Measurements from ENCODE around the gene PRSS50. TPM values are rescaled to one million over a fixed set of nuclear protein-coding genes. Genes with fewer than 3 reads are reported as not detected.

PRSS50 gene
- total RNA-seq, 1 donor from 2014 or later: not detected

DNA sequence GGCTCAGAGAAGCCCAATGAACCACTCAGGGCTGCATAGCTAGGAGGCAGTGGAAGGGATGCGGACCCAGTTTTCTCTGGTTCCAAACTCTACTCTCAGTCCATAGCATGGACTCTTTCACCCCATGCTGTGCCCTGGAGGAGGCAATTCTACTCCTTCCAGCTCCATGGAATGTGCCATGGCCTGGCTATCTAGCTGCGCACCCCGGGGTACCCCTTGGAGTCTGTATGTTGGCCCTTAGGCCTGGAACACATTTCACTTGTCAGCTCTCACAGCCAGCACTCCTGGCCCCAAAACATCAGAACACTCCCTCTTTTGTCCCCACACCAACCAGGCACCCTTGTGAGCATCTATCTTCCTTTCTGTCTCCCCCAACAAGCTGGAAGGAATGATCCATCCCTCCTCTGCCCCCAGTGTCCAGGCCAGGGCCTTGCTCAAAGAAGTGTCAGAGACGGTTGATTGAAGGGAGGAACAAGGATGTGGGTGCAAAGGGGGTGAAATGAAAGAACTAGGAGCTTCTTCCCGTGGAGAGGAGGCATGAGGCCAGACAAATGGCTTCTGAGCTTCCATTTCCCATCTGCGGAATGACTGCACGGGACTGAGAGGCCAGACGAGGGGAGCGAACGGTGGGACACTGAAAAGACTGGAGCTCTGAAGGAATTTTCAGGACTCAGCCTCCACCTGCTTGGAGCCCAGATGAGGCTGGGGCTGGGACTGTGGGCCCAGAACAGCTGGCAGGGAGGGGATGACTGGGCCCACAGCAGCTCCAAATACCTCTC, 2.8 kb downstream of the PRSS50 start:
- Histone ChIP-seq H3K4me3 (no peak overlapping the region), H3K27me3 (no peaks in the 10 kb centered on the region), H3K4me1 (no peaks in the 10 kb centered on the region), H3K36me3 (no peaks in the 10 kb centered on the region), H3K9me3 (no peaks in the 10 kb centered on the region), H3K27ac (no peak overlapping the region)
- TF ChIP-seq, protein P1, sequence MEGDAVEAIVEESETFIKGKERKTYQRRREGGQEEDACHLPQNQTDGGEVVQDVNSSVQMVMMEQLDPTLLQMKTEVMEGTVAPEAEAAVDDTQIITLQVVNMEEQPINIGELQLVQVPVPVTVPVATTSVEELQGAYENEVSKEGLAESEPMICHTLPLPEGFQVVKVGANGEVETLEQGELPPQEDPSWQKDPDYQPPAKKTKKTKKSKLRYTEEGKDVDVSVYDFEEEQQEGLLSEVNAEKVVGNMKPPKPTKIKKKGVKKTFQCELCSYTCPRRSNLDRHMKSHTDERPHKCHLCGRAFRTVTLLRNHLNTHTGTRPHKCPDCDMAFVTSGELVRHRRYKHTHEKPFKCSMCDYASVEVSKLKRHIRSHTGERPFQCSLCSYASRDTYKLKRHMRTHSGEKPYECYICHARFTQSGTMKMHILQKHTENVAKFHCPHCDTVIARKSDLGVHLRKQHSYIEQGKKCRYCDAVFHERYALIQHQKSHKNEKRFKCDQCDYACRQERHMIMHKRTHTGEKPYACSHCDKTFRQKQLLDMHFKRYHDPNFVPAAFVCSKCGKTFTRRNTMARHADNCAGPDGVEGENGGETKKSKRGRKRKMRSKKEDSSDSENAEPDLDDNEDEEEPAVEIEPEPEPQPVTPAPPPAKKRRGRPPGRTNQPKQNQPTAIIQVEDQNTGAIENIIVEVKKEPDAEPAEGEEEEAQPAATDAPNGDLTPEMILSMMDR (IDR thresholded peaks at IDR 0.05): no peak
- intact Hi-C loops (cut with DNase I): no loop called here
- no peak for DNase-seq (ENCODE audit: low spot score in 2 of 2)

DNA sequence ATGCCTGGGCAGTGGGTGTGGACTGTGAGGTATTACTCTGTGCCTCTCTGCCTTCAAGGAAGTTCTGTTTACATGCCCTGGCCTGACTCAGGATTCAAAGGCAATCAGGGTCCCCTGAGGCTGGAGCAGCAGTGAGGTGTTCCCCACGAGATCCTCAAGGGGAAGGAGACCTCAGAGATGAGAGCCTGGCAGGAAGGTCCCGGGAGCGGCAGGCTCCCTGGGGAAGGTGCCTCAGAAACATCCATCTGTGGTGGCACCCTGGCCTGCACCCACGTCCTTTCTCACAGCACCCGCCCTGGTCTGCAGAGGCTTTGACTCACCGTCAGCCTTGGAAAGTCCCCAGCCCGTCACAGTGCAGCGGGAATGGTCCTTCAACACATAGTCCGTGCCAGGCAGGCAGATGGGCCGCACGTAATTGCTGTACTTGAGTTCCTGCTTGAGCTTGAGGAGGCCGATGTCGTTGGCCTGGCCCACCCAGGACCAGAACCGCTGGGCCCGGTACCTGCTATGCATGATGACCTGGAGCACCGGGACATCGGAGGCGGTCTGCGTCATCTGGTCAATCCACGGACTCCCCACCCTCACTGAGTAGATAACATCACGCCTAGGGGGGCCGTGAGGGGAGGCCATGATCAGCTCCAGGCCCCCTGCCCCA, 3.6 kb downstream of the PRSS50 start:
- DNase-seq (ENCODE audit: low spot score in 2 of 2): peak in 1 of 2 donors; percentile 54
- TF ChIP-seq, protein P1 (IDR thresholded peaks at IDR 0.05): no peak
- no peak overlapping the region for H3K27ac ChIP-seq
- H3K27me3 ChIP-seq: no peaks in the 10 kb centered on the region
- H3K9me3 ChIP-seq: no peaks in the 10 kb centered on the region
- no peak overlapping the region for H3K4me3 ChIP-seq
- H3K36me3 ChIP-seq: no peaks in the 10 kb centered on the region
- H3K4me1 ChIP-seq: no peaks in the 10 kb centered on the region
- intact Hi-C loops (cut with DNase I): no loop called here

DNA sequence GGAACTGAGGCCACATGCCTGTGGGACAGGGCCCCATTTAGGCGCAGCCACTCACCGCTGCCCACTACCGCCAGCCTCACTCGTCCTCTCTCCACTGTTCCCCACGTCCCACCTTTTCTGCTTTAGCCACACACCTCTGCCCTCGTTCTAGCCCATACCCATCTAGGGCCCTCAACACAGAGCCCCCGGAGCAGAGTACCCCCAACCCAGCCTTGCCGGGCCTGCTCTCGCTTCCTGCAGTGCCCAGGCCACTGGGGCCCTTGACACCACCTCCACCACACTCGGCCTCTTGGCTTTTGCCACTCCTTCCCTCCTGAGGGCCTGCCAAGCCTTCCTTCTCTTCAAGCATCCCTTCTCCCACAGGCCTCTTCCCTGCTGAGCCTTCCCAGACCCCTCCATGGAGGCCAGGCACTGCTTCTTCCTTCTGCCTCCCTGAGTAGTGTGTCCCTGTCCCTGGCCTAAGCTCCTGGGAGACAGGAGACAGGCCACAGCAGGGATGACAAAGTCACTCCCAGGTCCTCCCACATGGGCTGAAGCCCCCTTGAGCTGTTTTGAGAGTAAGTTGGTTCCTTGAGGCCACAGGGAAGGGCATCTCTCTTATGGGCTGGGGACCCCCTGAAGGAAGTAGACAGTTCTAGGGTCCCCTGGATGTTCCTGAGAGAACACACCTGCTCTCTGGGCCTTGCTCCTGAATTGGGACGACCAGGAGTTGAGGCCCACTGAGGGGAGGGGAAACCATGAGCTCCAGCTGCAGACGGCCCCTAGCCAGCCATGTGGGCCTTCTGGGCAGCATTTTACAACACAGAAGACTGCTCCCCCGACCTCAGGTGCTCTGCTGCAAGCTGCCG, 4.4 kb downstream of the PRSS50 start:
- Histone ChIP-seq H3K36me3 (no peaks in the 10 kb centered on the region), H3K4me1 (no peaks in the 10 kb centered on the region), H3K27ac (no peak overlapping the region), H3K4me3 (no peak overlapping the region), H3K9me3 (no peaks in the 10 kb centered on the region), H3K27me3 (no peaks in the 10 kb centered on the region)
- intact Hi-C loops (cut with DNase I): no loop called here
- TF ChIP-seq, protein P1 (IDR thresholded peaks at IDR 0.05): no peak
- DNase-seq (ENCODE audit: low spot score in 2 of 2): peak in 1 of 2 donors; percentile 43

DNA sequence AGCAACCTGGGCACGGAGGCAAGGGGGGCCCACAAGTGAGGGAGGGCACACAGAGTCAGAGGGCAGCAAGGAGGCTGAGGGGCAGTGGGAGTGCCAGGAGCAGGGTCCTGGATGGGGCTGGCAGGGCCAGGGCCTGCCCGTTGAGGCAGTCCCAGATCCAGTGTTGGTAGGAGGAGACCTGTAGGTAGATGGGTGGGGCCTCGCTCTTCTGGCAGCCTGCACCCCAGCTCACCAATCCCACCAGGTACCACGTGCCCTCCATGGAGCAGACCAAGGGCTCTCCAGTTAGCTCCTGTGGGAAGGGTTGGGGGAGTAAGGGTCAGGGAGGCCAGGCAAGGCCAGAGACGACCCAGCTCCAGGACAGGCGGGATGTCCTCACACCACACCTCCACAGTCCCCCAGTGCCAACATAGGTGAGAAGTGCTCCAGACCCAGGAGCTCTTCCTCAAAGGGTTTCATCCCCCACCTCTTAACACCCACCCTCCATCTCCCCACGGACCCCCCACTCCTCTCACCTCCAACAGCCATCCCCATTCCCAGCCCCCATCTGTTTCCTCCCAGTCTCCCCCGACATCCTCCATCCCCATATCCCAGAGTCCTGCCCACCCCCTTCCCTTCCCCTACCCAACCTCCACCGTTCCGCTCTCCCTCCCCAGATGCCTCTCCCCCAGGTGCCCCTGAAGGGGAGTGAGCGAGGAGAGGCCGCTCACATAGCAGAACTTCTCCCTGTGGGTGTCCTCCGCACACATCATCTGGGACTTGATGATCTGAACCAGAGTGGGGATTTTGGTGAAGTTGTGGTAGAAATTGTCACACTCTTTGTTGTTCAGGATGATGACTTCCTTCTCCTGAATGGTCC, 5.2 kb downstream of the PRSS50 start:
- Histone ChIP-seq H3K27me3 (no peaks in the 10 kb centered on the region), H3K4me1 (no peaks in the 10 kb centered on the region), H3K9me3 (no peaks in the 10 kb centered on the region), H3K36me3 (no peaks in the 10 kb centered on the region), H3K27ac (no peak overlapping the region), H3K4me3 (no peak overlapping the region)
- peak in 1 of 2 donors; percentile 50 for DNase-seq (ENCODE audit: low spot score in 2 of 2)
- TF ChIP-seq, protein P1 (IDR thresholded peaks at IDR 0.05): no peak
- intact Hi-C loops (cut with DNase I): no loop called here

DNA sequence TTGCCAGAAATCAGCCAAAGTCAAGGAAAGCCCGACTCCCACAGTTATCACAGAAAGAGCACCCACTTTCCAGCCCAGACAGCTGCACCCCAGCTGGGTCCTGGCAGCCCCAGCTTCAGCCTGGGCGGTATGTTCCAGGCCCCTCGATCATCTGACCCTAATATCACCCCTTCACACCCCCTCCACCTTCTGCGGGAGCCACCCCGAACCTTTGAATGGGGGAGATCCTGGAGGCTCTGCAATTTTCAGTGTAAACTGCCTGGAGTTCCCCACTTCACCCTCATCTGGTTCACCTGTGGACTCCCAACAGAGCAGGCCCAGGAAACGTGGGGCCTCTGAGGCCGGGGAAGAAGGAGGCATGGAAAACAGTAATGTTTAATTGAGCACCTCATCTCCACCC, 5.9 kb downstream of the PRSS50 start:
- H3K27me3 ChIP-seq: no peaks in the 10 kb centered on the region
- TF ChIP-seq, protein P1 (IDR thresholded peaks at IDR 0.05): no peak
- H3K36me3 ChIP-seq: no peaks in the 10 kb centered on the region
- intact Hi-C loops (cut with DNase I): no loop called here
- no peak overlapping the region for H3K4me3 ChIP-seq
- H3K9me3 ChIP-seq: no peaks in the 10 kb centered on the region
- peak in 1 of 2 donors; percentile 43 for DNase-seq (ENCODE audit: low spot score in 2 of 2)
- no peak overlapping the region for H3K27ac ChIP-seq
- no peaks in the 10 kb centered on the region for H3K4me1 ChIP-seq
